Heart left ventricle (tissue), 13 donors: Measurements from ENCODE around the gene ATP8A1.

Experiments
- CTCF ChIP-seq, 12 donors: fragments of 200-600 bp; sonication (generic) in 4 of 12; IDR thresholded peaks; one replicate each; pipeline versions ENCODE4 v1.5.0 to v1.8.0; 2018 to 2022; ENCODE audit warnings: antibody characterized with exemption in 12 of 12, mild to moderate bottlenecking in 5 of 12
- POLR2A ChIP-seq, 2 donors: fragments of 450-650 bp; IDR thresholded peaks; one replicate each; pipeline ENCODE4 v1.6.1; 2017; ENCODE audit warnings: antibody characterized with exemption in 2 of 2, mild to moderate bottlenecking in 2 of 2, moderate library complexity in 2 of 2
- donor health status: ischemic (EF 13 %, LVEDD 7.1; RV severe dilation, severe dysfunction).
- donor health status: DM: no; HTN: yes; CAD: no.
- donor health status: DM: no; HTN: no; CAD: no.
- donor health status: ischemic (EF 25% LVEDD 6.9; RV normal size, moderate dysfunction).
- donor health status: ischemic (EF 25% LVEDD 5.7; RV mildly dilated, moderate dysfunction).
- donor health status: ischemic (EF 35%, LVEDD 5.7; RV mildly dilated, moderate dysfunction).
- donor health status: nonischemic (EF 11% LVEDD 7.7; RV severe dilation, severe dysfunction).
- donor health status: DM: yes; HTN: yes; CAD: no.
- donor health status: PGD.
- donor health status: ischemic (EF 29% LVEDD 5.4; RV normal size, mild dysfunction).
- donor health status: nonischemic (EF 23%, LVEDD 6.1; RV moderate dilation, normal function).

GRCh38 chr4:42626629-42627146 is 30.2 kb downstream of the ATP8A1 start:
- TF ChIP-seq CTCF (IDR thresholded peaks at IDR 0.05) (no peak), POLR2A (IDR thresholded peaks at IDR 0.05) (no peak)
